Astrocyte of the cerebellum (primary cell): ENCODE results near the gene PUS7.
"Not testable (repeated sequence)": the region's sequence is repeated elsewhere in the genome, so short reads cannot be mapped to it uniquely, and the experiment has no call there.

Source experiments
- DNase-seq: peaks from one replicate; pipeline ENCODE4 v3.0.0-alpha.2; 2011; ENCODE audit warnings: low read depth
- H3K4me3 ChIP-seq: 2 replicates; pipeline ENCODE4 v1.5.1; 2011; ENCODE audit warnings: mild to moderate bottlenecking, low read depth, low read length, moderate library complexity
- CTCF ChIP-seq: IDR thresholded peaks from 2 replicates; pipeline ENCODE4 v1.5.1; 2012; ENCODE audit warnings: low read length, low read depth, moderate library complexity, mild to moderate bottlenecking; ENCODE audit errors: missing control alignments
- in situ Hi-C: cut with HindIII; loops from 2 replicates; pipeline ENCODE4 v1.10.0; 2017; ENCODE audit warnings: low sequenced_read_pairs

The PUS7 gene

GRCh38 chr7:105429746-105430612 is 92.1 kb downstream of the PUS7 start:
- DNase-seq = no peak
- TF ChIP-seq CTCF = peak; percentile 46
- H3K4me3 ChIP-seq = no peak overlapping the region
- in situ Hi-C loops = no loop called here

GRCh38 chr7:105426606-105427146 is 95.4 kb downstream of the PUS7 start:
- in situ Hi-C loops = no loop called here
- DNase-seq = no peak
- H3K4me3 ChIP-seq = no peak overlapping the region
- TF ChIP-seq CTCF = no peak

- DNase-seq = no peak
- in situ Hi-C loops = no loop called here
- TF ChIP-seq CTCF = no peak
Observed at GRCh38 chr7:105423987-105424386, 98.1 kb downstream of the PUS7 start.

GRCh38 chr7:105413887-105414437 is 108.1 kb downstream of the PUS7 start:
- no peak for DNase-seq
- in situ Hi-C loops = no loop called here
- no peak overlapping the region for H3K4me3 ChIP-seq
- TF ChIP-seq CTCF = no peak

More at GRCh38 chr7:105423987-105424386, 98.1 kb downstream of the PUS7 start:
- H3K4me3 ChIP-seq = no peak overlapping the region

GRCh38 chr7:105410774-105411173 is 111.3 kb downstream of the PUS7 start:
- H3K4me3 ChIP-seq, in situ Hi-C loops, DNase-seq: not testable (repeated sequence)

GRCh38 chr7:105409775-105410174 is 112.3 kb downstream of the PUS7 start:
- in situ Hi-C loops, DNase-seq, H3K4me3 ChIP-seq: not testable (repeated sequence)

GRCh38 chr7:105408791-105409410 is 113.2 kb downstream of the PUS7 start:
- no peak for TF ChIP-seq CTCF

More at GRCh38 chr7:105408791-105409410, 113.2 kb downstream of the PUS7 start:
- H3K4me3 ChIP-seq = no peak overlapping the region
- in situ Hi-C loops = no loop called here
- DNase-seq = no peak
